ENCODE measurements around the gene SRRM2.

DNA sequence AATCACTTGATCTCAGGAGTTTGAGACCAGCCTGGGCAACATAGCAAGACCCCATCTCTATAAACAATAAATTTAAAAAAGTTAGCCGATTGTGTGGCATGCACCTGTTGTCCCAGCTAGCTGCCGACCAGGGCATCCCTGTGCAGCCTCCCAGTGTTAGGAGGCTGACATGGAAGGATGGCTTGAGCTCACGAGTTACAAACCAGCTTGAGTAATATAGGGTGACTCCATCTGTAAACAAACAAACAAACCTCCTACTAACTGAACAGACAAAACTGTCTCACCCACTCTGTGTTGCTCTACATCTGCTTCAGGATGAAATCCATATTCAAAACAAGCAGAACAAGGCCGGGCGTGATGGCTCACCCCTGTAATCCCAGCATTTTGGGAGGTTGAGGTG is 25.5 kb upstream of the SRRM2 start:
- no peak for TF ChIP-seq CTCF (IDR thresholded peaks at IDR 0.05; ENCODE audit: insufficient read depth, low read depth, low read length)
- no peak for TF ChIP-seq EZH2 (IDR thresholded peaks at IDR 0.05; ENCODE audit: insufficient read depth, low read length)
